ENCODE measurements around the gene HAS3. TPM values are rescaled to one million over a fixed set of nuclear protein-coding genes. Genes with fewer than 3 reads are reported as not detected.

HAS3 gene
- total and polyA plus RNA-seq, 2 donors (not counting 3 experiments of a cell fraction or from before 2014, with no cell fraction given): 1.5 to 1.8 TPM

DNA sequence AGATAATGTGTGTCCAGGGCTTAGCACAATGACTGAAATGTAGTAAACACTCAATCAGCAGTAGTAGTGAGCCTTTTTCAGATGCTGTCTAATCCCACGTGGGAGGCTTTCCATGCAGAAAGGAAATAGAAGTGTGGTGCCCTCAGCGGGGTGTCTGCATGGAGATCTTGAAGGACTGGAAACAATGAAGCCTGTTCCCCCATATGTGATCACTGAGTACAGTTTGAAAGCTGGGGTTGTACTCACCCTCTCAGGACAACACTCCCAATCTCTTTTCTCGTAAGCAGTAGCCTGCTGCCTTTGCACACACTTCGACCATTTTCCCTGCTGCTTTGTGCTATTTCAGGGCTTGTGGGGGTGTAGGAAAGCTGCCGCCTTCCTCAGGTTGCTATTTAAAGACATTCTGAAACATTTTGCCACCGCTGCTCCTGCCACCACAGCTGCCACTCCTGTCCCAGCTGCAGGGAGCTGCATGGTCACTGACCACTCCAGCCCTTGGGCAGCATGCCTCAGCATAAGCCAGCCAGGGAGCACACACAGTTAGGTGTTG, 40.6 kb upstream of the HAS3 start:
- intact Hi-C loops (cut with micrococcal nuclease) (no loop called here), dilution Hi-C loops (cut with MboI; ENCODE audit: extremely low pct_ligation_motif_present, low sequenced_read_pairs) (no loop called here)
- no peak for DNase-seq (ENCODE audit: low read depth, low spot score)
- H3K9me1 ChIP-seq (replicated peaks; ENCODE audit: control insufficient read depth, extremely low read depth, insufficient read depth, low read length): no peaks in the 10 kb centered on the region
- H3K4me3 ChIP-seq (replicated peaks in 1 of 3; ENCODE audit: insufficient read depth in 1 of 3, low read depth in 1 of 3, low read length in 3 of 3): no peak overlapping the region
- H3K27ac ChIP-seq (ENCODE audit: insufficient read depth, low read depth, low read length): no peak overlapping the region
- H3K9ac ChIP-seq (replicated peaks; ENCODE audit: extremely low read depth, insufficient read depth, low read length): no peak overlapping the region
- H2AFZ ChIP-seq (ENCODE audit: low read depth, low read length): no peak overlapping the region
- CTCF ChIA-PET: interaction anchor here (0.9 to 1.3 kb wide), 3 partner anchors 9 to 27 kb away, joined by 3 to 4 read pairs (median 3); no protein-coding TSS in a partner anchor
- no peaks in the 10 kb centered on the region for H4K20me1 ChIP-seq (replicated peaks; ENCODE audit: control insufficient read depth, extremely low read depth, insufficient read depth, low read length)
- POLR2A ChIA-PET: no interaction called here
- no peaks in the 10 kb centered on the region for H3K4me1 ChIP-seq (ENCODE audit: control insufficient read depth, extremely low read depth, insufficient read depth, low read length)
- BruUV-seq (replicated peaks): no TSS peak
- H3K27me3 ChIP-seq (ENCODE audit: control insufficient read depth in 2 of 2, insufficient read depth in 2 of 2, low read length in 2 of 2): no peaks in the 10 kb centered on the region
- no peaks in the 10 kb centered on the region for H3K36me3 ChIP-seq (ENCODE audit: control insufficient read depth in 2 of 2, extremely low read depth in 1 of 2, insufficient read depth in 2 of 2, low read length in 2 of 2)
- FAIRE-seq: no peak
- no peaks in the 10 kb centered on the region for H3K79me2 ChIP-seq (ENCODE audit: control insufficient read depth, insufficient read depth, low read length)
- TF ChIP-seq, protein P1, sequence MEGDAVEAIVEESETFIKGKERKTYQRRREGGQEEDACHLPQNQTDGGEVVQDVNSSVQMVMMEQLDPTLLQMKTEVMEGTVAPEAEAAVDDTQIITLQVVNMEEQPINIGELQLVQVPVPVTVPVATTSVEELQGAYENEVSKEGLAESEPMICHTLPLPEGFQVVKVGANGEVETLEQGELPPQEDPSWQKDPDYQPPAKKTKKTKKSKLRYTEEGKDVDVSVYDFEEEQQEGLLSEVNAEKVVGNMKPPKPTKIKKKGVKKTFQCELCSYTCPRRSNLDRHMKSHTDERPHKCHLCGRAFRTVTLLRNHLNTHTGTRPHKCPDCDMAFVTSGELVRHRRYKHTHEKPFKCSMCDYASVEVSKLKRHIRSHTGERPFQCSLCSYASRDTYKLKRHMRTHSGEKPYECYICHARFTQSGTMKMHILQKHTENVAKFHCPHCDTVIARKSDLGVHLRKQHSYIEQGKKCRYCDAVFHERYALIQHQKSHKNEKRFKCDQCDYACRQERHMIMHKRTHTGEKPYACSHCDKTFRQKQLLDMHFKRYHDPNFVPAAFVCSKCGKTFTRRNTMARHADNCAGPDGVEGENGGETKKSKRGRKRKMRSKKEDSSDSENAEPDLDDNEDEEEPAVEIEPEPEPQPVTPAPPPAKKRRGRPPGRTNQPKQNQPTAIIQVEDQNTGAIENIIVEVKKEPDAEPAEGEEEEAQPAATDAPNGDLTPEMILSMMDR (IDR thresholded peaks at IDR 0.05; ENCODE audit: extremely low read depth in 1 of 2, insufficient read depth in 1 of 2, low read depth in 1 of 2, low read length in 2 of 2): no peak
- TF ChIP-seq POLR2A (IDR thresholded peaks at IDR 0.05; ENCODE audit: low read depth, low read length) (no peak), MYC (IDR thresholded peaks at IDR 0.05; ENCODE audit: low read depth, low read length) (no peak), FOS (IDR thresholded peaks at IDR 0.05; ENCODE audit: borderline replicate concordance, insufficient read depth, low read length) (no peak), GATA2 (IDR thresholded peaks at IDR 0.05; ENCODE audit: insufficient read depth, insufficient read length, low read depth, low read length) (no peak), JUN (IDR thresholded peaks at IDR 0.05; ENCODE audit: borderline replicate concordance, insufficient read depth, insufficient read length, low read depth) (no peak), EZH2 (IDR thresholded peaks at IDR 0.05; ENCODE audit: borderline replicate concordance, low read depth, low read length, severe bottlenecking) (no peak), POLR2AphosphoS5 (IDR thresholded peaks at IDR 0.05; ENCODE audit: insufficient read depth, low read depth, low read length) (no peak)
- TF ChIP-seq, protein P2, sequence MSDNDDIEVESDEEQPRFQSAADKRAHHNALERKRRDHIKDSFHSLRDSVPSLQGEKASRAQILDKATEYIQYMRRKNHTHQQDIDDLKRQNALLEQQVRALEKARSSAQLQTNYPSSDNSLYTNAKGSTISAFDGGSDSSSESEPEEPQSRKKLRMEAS (IDR thresholded peaks at IDR 0.05; ENCODE audit: insufficient read depth, insufficient read length): no peak
- H3K9me3 ChIP-seq (replicated peaks; ENCODE audit: control insufficient read depth, insufficient read depth, low read length): no peaks in the 10 kb centered on the region
- no peak overlapping the region for H3K4me2 ChIP-seq (ENCODE audit: insufficient read depth, low read length)
